ENCODE data around the gene USH1C. TPM values are rescaled to one million over a fixed set of nuclear protein-coding genes. Genes with fewer than 3 reads are reported as not detected.
A peak's percentile ranks its signal among the peaks of the same experiment; 100 is the strongest.

The USH1C gene
- total RNA-seq, 1 donor: not detected

DNA sequence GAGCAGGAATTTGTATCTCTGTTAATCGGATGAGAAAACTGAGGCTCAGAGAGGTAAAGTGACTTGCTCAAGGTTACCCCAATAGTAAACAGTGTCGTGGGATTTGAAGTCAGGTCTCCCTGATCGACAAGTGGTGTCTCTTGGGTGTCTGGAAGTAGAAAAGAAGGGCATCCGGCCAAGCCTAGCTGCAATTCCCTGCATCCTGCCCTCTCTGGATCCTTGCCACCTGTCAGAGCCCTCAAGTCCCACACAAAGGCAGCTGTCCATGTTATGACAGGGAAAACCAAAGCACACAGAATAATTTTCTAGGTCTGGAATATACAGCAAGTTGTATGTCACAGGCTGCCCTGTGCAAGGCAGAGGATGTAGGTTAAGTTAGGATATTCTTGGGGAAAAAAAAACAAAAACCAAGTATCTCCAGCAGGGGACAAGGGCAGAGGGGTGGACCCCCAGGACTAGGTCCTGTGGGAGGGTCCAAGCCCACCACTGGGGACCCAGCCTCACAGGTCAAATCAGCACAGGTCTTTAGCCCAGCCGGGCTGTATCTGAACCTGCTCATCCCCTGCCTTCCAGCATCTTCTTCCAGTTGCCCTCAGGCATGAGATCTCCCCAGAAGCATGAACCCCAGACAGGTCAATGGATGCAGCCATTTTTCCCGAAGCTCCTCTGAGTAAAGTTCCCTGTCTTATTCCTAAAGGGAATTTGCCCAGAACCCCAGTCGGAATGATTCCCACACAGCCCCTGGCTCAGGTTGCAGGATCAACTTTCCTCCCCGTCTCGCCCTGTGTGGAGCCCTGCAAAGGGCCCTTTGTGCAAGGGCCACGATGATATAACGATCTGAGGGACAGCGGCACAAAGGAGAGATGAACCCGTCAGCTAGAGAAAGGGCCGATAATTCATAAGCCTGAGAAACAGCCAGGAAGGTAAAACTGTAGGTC, 15.0 kb downstream of the USH1C start:
- no peak for DNase-seq (ENCODE audit: low read depth)
- TF ChIP-seq, protein P1, sequence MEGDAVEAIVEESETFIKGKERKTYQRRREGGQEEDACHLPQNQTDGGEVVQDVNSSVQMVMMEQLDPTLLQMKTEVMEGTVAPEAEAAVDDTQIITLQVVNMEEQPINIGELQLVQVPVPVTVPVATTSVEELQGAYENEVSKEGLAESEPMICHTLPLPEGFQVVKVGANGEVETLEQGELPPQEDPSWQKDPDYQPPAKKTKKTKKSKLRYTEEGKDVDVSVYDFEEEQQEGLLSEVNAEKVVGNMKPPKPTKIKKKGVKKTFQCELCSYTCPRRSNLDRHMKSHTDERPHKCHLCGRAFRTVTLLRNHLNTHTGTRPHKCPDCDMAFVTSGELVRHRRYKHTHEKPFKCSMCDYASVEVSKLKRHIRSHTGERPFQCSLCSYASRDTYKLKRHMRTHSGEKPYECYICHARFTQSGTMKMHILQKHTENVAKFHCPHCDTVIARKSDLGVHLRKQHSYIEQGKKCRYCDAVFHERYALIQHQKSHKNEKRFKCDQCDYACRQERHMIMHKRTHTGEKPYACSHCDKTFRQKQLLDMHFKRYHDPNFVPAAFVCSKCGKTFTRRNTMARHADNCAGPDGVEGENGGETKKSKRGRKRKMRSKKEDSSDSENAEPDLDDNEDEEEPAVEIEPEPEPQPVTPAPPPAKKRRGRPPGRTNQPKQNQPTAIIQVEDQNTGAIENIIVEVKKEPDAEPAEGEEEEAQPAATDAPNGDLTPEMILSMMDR (IDR thresholded peaks at IDR 0.05; ENCODE audit: insufficient read depth, low read depth, low read length): no peak
- H3K4me3 ChIP-seq (ENCODE audit: low read depth, low read length): no peak overlapping the region

DNA sequence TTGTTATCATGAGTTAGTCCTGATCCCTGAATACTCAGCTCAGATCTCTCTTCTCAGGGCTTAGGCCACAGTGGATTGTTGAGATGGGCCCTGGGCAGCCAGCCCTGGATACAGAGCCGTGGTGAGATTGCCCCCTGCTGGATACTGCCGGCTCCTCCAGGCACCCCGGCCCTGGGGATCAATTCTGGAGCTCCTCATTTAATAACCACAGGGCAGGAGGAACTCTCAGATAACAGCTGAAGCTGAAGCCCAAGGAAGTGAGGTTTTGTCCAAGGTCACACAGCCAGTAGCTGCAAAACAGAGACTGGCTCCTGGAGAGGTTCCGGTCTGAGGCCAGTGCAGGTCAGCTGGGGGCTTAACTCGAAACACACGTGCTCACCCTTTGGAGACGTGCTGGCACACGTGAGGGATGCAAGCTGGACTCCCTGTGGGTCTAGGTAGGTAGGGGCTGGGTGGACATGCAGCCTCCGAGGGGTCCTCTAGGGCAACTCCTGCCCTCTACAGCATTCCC, 16.0 kb downstream of the USH1C start:
- TF ChIP-seq, protein P1 (IDR thresholded peaks at IDR 0.05; ENCODE audit: insufficient read depth, low read depth, low read length): peak; percentile 69
- no peak overlapping the region for H3K4me3 ChIP-seq (ENCODE audit: low read depth, low read length)
- peak; percentile 33 for DNase-seq (ENCODE audit: low read depth)

DNA sequence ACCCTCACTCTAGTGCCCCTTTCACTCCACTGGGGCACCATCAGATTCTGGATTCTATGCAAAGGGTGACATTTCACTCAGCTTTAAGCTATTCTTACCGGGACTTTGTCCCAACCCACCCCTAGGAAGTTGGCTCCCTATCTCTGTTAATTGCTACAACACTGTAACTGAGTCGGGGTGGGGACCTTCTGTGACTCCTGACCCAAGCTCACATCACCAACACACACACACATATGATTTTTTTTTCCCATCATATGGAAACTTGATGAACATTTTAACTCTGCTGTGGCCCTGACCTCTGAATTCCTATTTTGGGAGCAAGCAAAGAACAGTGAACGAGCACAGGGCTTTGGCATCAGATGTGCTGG, 16.6 kb downstream of the USH1C start:
- no peak for DNase-seq (ENCODE audit: low read depth)
- TF ChIP-seq, protein P1 (IDR thresholded peaks at IDR 0.05; ENCODE audit: insufficient read depth, low read depth, low read length): no peak
- no peak overlapping the region for H3K4me3 ChIP-seq (ENCODE audit: low read depth, low read length)

DNA sequence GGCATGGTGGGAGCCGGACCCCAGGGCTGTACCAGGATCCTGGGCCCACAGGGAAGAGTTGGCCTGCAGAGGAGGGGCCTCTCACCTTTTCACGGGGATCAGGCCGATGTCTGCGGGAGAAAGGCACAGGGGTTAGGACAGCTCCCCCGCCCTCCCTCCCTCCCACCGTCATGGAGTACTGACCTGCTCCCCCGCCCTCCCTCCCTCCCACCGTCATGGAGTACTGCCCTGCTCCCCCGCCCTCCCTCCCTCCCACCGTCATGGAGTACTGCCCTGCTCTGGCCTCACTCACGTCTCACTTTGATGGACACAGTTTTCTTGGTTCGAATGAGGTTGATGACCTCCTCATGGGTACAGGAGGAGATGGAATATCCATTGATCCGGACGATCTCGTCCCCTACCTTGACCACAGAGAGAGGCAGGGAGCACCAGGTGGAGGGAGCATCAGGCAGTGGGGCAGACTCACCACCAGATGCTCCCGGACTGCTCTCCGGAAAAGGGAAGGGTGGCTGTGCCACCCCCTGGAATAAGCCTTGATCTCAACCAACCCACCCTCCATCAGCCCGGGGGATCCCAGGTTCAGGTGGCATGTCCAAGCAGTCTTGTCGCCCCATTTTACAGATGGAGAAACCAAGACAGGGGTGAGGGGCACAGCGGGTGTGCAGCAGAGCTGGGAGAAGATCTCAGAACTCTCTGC, 17.1 kb downstream of the USH1C start:
- TF ChIP-seq, protein P1 (IDR thresholded peaks at IDR 0.05; ENCODE audit: insufficient read depth, low read depth, low read length): no peak
- DNase-seq (ENCODE audit: low read depth): no peak
- H3K4me3 ChIP-seq (ENCODE audit: low read depth, low read length): no peak overlapping the region

DNA sequence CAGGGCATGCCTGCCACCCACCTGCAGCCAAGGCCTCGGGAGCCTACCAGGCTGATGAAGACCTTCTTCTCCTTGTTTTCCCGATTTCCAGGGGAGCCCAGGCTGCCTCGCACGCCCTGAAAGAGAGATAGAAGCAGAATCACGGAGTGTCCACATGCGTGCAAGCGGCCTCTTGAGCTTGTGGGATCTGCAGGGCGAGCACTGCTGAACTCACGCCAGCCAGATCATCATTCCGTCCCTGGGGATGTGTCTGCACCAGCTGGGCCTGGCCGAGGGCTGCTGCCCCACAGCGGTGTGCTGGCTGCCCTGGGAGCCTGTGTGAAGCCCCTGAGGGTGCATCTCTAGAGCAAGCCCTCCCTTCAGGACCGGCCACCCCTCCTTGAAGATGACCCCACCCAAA, 17.9 kb downstream of the USH1C start:
- TF ChIP-seq, protein P1 (IDR thresholded peaks at IDR 0.05; ENCODE audit: insufficient read depth, low read depth, low read length): no peak
- no peak for DNase-seq (ENCODE audit: low read depth)
- H3K4me3 ChIP-seq (ENCODE audit: low read depth, low read length): no peak overlapping the region

DNA sequence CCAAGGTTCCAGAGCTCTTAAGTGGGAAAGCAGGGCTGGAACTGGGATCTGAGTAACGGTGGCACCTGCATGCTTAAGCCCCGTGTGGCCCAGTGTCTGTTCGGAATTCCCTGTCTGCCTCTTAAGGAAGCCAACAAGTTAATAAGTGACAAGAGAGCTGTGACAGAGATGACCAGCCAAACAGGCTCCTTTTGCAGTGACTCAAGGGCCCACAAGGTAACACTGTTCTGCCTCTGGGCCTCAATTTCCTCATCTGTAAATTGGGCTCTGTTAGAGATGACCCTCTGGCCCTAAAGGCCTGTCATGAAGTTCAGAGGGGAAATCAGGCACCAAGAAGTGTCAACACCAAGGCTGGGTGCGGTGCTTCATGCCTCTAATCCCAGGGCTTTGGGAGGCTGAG, 18.6 kb downstream of the USH1C start:
- DNase-seq (ENCODE audit: low read depth): no peak
- TF ChIP-seq, protein P1 (IDR thresholded peaks at IDR 0.05; ENCODE audit: insufficient read depth, low read depth, low read length): no peak
- no peak overlapping the region for H3K4me3 ChIP-seq (ENCODE audit: low read depth, low read length)
